Mesothelial cell of epicardium (in vitro differentiated cells): ENCODE data around the gene ILF2. TPM values are rescaled to one million over a fixed set of nuclear protein-coding genes. Genes with fewer than 3 reads are reported as not detected.

Source experiments
- DNase-seq, 2 experiments: peaks; one replicate each; pipeline ENCODE4 v3.0.0; 2021; ENCODE audit warnings: low spot score in 2 of 2; ENCODE audit not compliant: unreplicated experiment in 2 of 2
- H3K27ac Mint-ChIP-seq: 2 replicates; pipeline ENCODE4 v1.8.0; 2021; ENCODE audit warnings: mixed read lengths
- H3K27me3 Mint-ChIP-seq: 2 replicates; pipeline ENCODE4 v1.8.0; 2021; ENCODE audit warnings: low read depth, mixed read lengths
- H3K36me3 Mint-ChIP-seq: 2 replicates; pipeline ENCODE4 v1.8.0; 2021; ENCODE audit warnings: mixed read lengths
- H3K4me1 Mint-ChIP-seq: 2 replicates; pipeline ENCODE4 v1.8.0; 2021; ENCODE audit warnings: mixed read lengths
- H3K4me3 Mint-ChIP-seq: 2 replicates; pipeline ENCODE4 v1.8.0; 2021; ENCODE audit warnings: mild to moderate bottlenecking, moderate library complexity, mixed read lengths
- H3K9me3 Mint-ChIP-seq: 2 replicates; pipeline ENCODE4 v1.8.0; 2021; ENCODE audit warnings: mixed read lengths
- CTCF ChIP-seq: fragments of 200-600 bp; sonication (generic); IDR thresholded peaks from one replicate; pipeline ENCODE4 v1.5.0; 2021; ENCODE audit warnings: antibody characterized with exemption; ENCODE audit not compliant: unreplicated experiment
- total RNA-seq: library from RNA; stranded (reverse); gene quantifications from 3 replicates; pipeline ENCODE4 v1.2.1, GENCODE V29; 2021

Gene ILF2
- total RNA-seq, 1 donor from 2014 or later = 204 TPM

DNA sequence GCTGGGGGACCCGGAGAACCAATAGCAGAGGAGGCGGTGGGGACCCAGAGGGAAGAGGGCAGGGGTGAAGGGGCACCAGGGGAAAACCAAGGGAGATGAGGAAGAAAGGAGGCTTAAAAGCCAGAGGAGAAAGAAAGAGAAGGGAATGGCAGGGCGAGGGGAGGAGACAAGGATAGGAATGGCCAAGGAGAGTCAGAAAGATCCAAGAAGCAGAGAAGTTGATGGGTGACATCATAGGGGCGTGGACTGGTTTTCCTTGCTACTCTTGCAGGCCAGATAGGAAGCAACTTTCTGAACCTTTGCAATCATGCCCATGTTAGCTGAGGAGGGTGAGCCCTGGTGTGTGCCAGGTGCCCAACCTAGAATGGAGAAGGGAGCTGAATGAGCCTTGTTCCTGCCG is 13.1 kb upstream of the ILF2 start:
- TF ChIP-seq CTCF = no peak
- H3K9me3 Mint-ChIP-seq = no peaks in the 10 kb centered on the region
- H3K36me3 Mint-ChIP-seq = peaks cover 1% of the 10 kb centered on the region
- H3K27ac Mint-ChIP-seq = no peak overlapping the region
- H3K27me3 Mint-ChIP-seq = peaks cover 48% of the 10 kb centered on the region
- no peak overlapping the region for H3K4me3 Mint-ChIP-seq
- H3K4me1 Mint-ChIP-seq = peaks cover 14% of the 10 kb centered on the region
- DNase-seq = no peak

DNA sequence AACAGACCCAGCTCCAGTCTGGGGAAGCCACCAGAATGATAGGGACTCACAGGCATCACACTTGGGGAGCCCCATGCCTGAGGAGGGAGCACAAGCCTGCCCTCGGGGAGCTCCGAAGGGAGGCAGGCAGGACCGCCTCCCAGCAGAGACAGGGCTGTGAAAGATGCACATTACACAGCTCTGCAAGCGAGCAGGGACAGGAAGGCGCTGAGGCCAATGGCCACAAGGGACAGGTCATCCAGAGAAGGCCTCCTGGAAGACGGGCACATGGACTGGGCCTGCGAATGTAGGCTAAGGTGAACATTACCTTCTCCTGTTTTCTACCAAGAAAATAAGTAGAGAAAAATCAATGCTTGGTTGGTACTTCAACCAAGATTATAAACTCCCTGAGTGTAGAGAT is 11.9 kb upstream of the ILF2 start:
- Mint-ChIP-seq H3K4me1 (peaks cover 25% of the 10 kb centered on the region), H3K9me3 (no peaks in the 10 kb centered on the region), H3K27ac (no peak overlapping the region), H3K36me3 (peaks cover 1% of the 10 kb centered on the region), H3K4me3 (no peak overlapping the region), H3K27me3 (peaks cover 59% of the 10 kb centered on the region)
- no peak for DNase-seq
- no peak for TF ChIP-seq CTCF

DNA sequence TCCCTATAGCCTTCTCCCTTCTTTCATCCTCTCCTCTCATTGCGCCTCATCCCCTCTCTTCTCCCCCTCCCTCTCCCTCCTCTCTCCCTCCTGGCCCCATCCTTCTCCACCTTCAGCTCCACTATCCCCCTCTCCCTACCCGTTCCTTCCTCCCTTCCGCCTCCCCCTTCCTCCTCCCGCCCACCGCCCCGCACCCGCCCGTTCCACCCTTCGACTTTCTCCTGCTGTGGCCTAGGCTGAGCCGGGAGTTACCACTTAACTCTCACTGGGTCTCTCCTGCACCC is 9.3 kb upstream of the ILF2 start:
- TF ChIP-seq CTCF = no peak
- peak overlapping the region; percentile 79 for H3K4me3 Mint-ChIP-seq
- no peaks in the 10 kb centered on the region for H3K9me3 Mint-ChIP-seq
- peaks cover 29% of the 10 kb centered on the region for H3K4me1 Mint-ChIP-seq
- H3K27me3 Mint-ChIP-seq = peaks cover 57% of the 10 kb centered on the region
- DNase-seq = no peak
- H3K36me3 Mint-ChIP-seq = peaks cover 1% of the 10 kb centered on the region
- peak overlapping the region; percentile 56 for H3K27ac Mint-ChIP-seq

- H3K9me3 Mint-ChIP-seq = no peaks in the 10 kb centered on the region
- peaks cover 57% of the 10 kb centered on the region for H3K27me3 Mint-ChIP-seq
Observed at GRCh38 chr1:153679337-153680119, 8.7 kb upstream of the ILF2 start.

DNA sequence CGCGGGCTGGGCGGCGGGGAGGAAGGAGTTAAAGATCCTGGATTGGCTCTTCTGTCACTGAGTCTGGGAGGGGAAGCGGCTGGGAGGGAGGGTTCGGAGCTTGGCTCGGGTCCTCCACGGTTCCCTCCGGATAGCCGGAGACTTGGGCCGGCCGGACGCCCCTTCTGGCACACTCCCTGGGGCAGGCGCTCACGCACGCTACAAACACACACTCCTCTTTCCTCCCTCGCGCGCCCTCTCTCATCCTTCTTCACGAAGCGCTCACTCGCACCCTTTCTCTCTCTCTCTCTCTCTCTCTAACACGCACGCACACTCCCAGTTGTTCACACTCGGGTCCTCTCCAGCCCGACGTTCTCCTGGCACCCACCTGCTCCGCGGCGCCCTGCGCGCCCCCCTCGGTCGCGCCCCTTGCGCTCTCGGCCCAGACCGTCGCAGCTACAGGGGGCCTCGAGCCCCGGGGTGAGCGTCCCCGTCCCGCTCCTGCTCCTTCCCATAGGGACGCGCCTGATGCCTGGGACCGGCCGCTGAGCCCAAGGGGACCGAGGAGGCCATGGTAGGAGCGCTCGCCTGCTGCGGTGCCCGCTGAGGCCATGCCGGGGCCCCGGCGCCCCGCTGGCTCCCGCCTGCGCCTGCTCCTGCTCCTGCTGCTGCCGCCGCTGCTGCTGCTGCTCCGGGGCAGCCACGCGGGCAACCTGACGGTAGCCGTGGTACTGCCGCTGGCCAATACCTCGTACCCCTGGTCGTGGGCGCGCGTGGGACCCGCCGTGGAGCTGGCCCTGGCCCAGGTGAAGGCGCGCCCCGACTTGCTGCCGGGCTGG is 7.9 kb upstream of the ILF2 start, which contains the start of gene NPR1:
NPR1 (plus strand) TSS at position 170 of the 818 bp plus-strand sequence; CDS start at position 591, 421 bp downstream.
- peaks cover 25% of the 10 kb centered on the region for H3K4me1 Mint-ChIP-seq
- H3K36me3 Mint-ChIP-seq = no peaks in the 10 kb centered on the region
- peak in 1 of 2 experiments; percentile 47 for DNase-seq
- H3K9me3 Mint-ChIP-seq = no peaks in the 10 kb centered on the region
- H3K27ac Mint-ChIP-seq = no peak within 1 kb of the TSS
- no peak for TF ChIP-seq CTCF
- H3K27me3 Mint-ChIP-seq = peaks cover 54% of the 10 kb centered on the region
- H3K4me3 Mint-ChIP-seq = peak within 1 kb of the TSS; percentile 79

More at GRCh38 chr1:153679337-153680119, 8.7 kb upstream of the ILF2 start:
- H3K4me3 Mint-ChIP-seq = peak overlapping the region; percentile 79
- TF ChIP-seq CTCF = no peak
- peaks cover 29% of the 10 kb centered on the region for H3K4me1 Mint-ChIP-seq
- peaks cover 1% of the 10 kb centered on the region for H3K36me3 Mint-ChIP-seq
- peak overlapping the region; percentile 56 for H3K27ac Mint-ChIP-seq
- peak in 1 of 2 experiments; percentile 49 for DNase-seq
